GM12878 (cell line): ENCODE data around the gene UQCC2.

Experiments used
- CBX5 ChIP-seq: sonication (generic); IDR thresholded peaks from 2 replicates; pipeline ENCODE4 v1.6.1; 2016; ENCODE audit warnings: low read depth, moderate library complexity, mild to moderate bottlenecking, inconsistent platforms
- CREB1 ChIP-seq: IDR thresholded peaks from 2 replicates; pipeline ENCODE4 v1.6.1; 2012; ENCODE audit warnings: low read depth, mild to moderate bottlenecking, inconsistent platforms
- CTCF ChIP-seq, 3 experiments: IDR thresholded peaks in 2 of 3; conservative IDR thresholded peaks in 1 of 3; 2 replicates each; pipeline ENCODE4 v1.5.1; 2011; ENCODE audit warnings: low read depth in 3 of 3, low read length in 3 of 3, mild to moderate bottlenecking in 3 of 3, control low read depth in 2 of 3, moderate library complexity in 2 of 3, inconsistent platforms in 1 of 3, mixed read lengths in 1 of 3; ENCODE audit not compliant: control insufficient read depth in 2 of 3, insufficient read depth in 1 of 3; ENCODE audit errors: extremely low read depth in 1 of 3
- GABPA ChIP-seq: IDR thresholded peaks from 2 replicates; pipeline ENCODE4 v1.6.1; 2014; ENCODE audit warnings: antibody characterized with exemption, low read depth, mild to moderate bottlenecking, inconsistent platforms
- PAX5 ChIP-seq: IDR thresholded peaks from 2 replicates; pipeline ENCODE4 v1.6.1; 2011; ENCODE audit warnings: low read depth, low read length, borderline replicate concordance
- STAT1 ChIP-seq: fragments of 450-650 bp; conservative IDR thresholded peaks from 2 replicates; pipeline ENCODE4 v1.6.1; 2014; ENCODE audit warnings: antibody characterized with exemption, mild to moderate bottlenecking

DNA sequence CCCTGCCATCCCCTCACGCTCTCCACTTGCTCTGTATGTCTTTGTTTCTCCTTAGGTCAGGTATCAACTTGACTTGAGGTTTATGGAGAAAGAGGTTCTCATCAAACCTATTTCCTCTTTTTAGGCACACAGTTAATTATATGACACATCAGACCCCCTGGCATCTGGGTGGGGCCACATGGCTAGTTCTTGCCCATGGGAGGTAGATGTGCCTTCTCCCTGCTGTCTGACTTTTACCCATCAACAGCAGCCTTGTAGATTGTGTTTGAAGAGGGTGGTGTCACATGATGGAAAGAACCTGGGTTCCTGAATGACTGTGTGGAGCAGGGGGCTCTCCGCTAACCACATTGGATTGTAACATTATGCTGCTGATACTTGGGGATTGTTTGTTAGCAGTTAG lies 7.2 kb upstream of the UQCC2 start:
- no peak for TF ChIP-seq CBX5
- TF ChIP-seq CTCF (IDR thresholded peaks at IDR 0.05 in 2 of 3, conservative IDR thresholded peaks at IDR 0.05 in 1 of 3; ENCODE audit: control insufficient read depth in 2 of 3, extremely low read depth in 1 of 3, insufficient read depth in 1 of 3, low read depth in 3 of 3, low read length in 3 of 3) = no peak
- no peak for TF ChIP-seq PAX5
- no peak for TF ChIP-seq GABPA
- TF ChIP-seq STAT1 = no peak
- TF ChIP-seq CREB1 = no peak
